ENCODE measurements around the gene CUBN.

GRCh38 chr10:16942381-16943078 is 187.1 kb downstream of the CUBN start:
- no peak for TF ChIP-seq CTCF (conservative IDR thresholded peaks at IDR 0.05 in 1 of 2, IDR thresholded peaks at IDR 0.05 in 1 of 2; ENCODE audit: extremely low read depth in 1 of 2, insufficient read depth in 1 of 2, low read depth in 1 of 2, low read length in 2 of 2)
- TF ChIP-seq EZH2 (IDR thresholded peaks at IDR 0.05; ENCODE audit: borderline replicate concordance, low read length): no peak

Data from mammary epithelial cell (primary cell).